PC-3 (cell line): ENCODE data around the gene CHMP6.

ENCODE experiments used
- EZH2 ChIP-seq: fragments of 300-600 bp; sonication (generic); IDR thresholded peaks from one replicate; pipeline ENCODE4 v1.6.1; 2017; ENCODE audit warnings: antibody characterized with exemption, mild to moderate bottlenecking, low read length; ENCODE audit not compliant: unreplicated experiment
- TF ChIP-seq, protein P1 (sequence below): fragments of 300-600 bp; sonication (generic); conservative IDR thresholded peaks from 2 replicates; pipeline ENCODE4 v1.5.1; 2017; ENCODE audit warnings: antibody characterized with exemption, low read depth, mild to moderate bottlenecking, low read length

DNA sequence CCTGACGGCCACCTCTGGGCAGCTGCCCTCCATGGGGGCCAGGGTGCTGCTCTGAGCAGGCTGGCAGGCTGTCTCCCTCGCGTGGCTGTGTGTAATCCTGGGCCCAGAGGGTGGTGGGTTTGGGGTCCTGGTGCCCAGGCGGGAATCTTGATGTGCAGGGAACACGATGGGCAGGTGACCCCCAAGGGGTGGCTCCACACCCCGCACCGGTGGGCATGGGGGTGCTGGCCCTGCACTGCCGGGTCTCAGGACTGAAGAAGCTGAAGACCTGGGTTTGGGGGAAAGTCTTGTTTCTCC is 8.6 kb downstream of the CHMP6 start:
- TF ChIP-seq, protein P1, sequence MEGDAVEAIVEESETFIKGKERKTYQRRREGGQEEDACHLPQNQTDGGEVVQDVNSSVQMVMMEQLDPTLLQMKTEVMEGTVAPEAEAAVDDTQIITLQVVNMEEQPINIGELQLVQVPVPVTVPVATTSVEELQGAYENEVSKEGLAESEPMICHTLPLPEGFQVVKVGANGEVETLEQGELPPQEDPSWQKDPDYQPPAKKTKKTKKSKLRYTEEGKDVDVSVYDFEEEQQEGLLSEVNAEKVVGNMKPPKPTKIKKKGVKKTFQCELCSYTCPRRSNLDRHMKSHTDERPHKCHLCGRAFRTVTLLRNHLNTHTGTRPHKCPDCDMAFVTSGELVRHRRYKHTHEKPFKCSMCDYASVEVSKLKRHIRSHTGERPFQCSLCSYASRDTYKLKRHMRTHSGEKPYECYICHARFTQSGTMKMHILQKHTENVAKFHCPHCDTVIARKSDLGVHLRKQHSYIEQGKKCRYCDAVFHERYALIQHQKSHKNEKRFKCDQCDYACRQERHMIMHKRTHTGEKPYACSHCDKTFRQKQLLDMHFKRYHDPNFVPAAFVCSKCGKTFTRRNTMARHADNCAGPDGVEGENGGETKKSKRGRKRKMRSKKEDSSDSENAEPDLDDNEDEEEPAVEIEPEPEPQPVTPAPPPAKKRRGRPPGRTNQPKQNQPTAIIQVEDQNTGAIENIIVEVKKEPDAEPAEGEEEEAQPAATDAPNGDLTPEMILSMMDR, result no peak
- TF ChIP-seq EZH2, result no peak
